ENCODE data around the gene TECPR2. TPM values are rescaled to one million over a fixed set of nuclear protein-coding genes. Genes with fewer than 3 reads are reported as not detected.

TECPR2 gene
- total RNA-seq, 1 experiment from 2014 or later, result 12.2 TPM

DNA sequence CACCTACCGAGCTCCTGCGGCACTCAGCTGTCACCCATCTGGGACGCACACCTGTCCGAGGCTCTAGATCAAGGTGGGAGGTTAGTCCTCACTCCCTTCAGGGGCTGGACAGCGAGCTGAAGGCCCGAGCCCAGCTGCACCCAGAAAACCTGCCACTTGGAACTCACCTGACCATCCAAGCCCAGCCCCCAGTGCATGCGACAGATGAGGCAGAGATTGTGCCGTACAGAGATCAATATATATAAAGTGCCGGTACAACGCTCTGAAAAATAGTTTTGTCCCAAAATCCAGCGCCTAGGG is 143.8 kb downstream of the TECPR2 start:
- Histone ChIP-seq H3K27ac (ENCODE audit: low read depth, low read length) (no peak overlapping the region), H2AFZ (ENCODE audit: low read depth, low read length, poor library complexity, severe bottlenecking) (no peak overlapping the region), H3K9ac (ENCODE audit: low read length) (no peak overlapping the region), H3K9me3 (ENCODE audit: control insufficient read depth in 1 of 2, insufficient read depth in 1 of 2, low read depth in 1 of 2, low read length in 2 of 2) (no peaks in the 10 kb centered on the region), H4K20me1 (ENCODE audit: insufficient read depth) (no peaks in the 10 kb centered on the region), H3K27me3 (ENCODE audit: insufficient read depth, low read length) (no peaks in the 10 kb centered on the region), H3K36me3 (ENCODE audit: control insufficient read depth in 1 of 2, insufficient read depth in 2 of 2, low read length in 2 of 2) (no peaks in the 10 kb centered on the region), H3K4me2 (ENCODE audit: low read length) (no peak overlapping the region), H3K79me2 (ENCODE audit: insufficient read depth, low read length) (peaks cover 6% of the 10 kb centered on the region; the same call in 1 of the 2 replicates), H3K4me1 (ENCODE audit: control insufficient read depth in 1 of 2, insufficient read depth in 2 of 2, low read length in 2 of 2) (peaks cover 20 to 29% of the 10 kb centered on the region in 2 experiments), H3K4me3 (replicated peaks in 1 of 2; ENCODE audit: low read depth in 1 of 2, low read length in 2 of 2) (no peak overlapping the region), H3K9me2 (ENCODE audit: insufficient read depth) (no peaks in the 10 kb centered on the region)
- no TSS peak for BruUV-seq (replicated peaks)
- ATAC-seq (no peak), DNase-seq (ENCODE audit: low read depth, low spot score) (no peak)
- CTCF ChIA-PET, result no interaction called here
- RAD21 ChIA-PET (ENCODE audit: low non-redundant PET in 1 of 2, low total read pairs in 2 of 2, uncharacterized antibody in 2 of 2, unreplicated experiment in 2 of 2), result no interaction called here
- POLR2A ChIA-PET, result no interaction called here
- intact Hi-C loops (cut with micrococcal nuclease), result no loop called here
- TF ChIP-seq YY1 (IDR thresholded peaks at IDR 0.05; ENCODE audit: extremely low read depth, insufficient replicate concordance, low read depth, low read length), result no peak
- TF ChIP-seq, protein P1, sequence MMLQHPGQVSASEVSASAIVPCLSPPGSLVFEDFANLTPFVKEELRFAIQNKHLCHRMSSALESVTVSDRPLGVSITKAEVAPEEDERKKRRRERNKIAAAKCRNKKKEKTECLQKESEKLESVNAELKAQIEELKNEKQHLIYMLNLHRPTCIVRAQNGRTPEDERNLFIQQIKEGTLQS (IDR thresholded peaks at IDR 0.05), result no peak
- no peak for TF ChIP-seq TCF7L2 (IDR thresholded peaks at IDR 0.05; ENCODE audit: borderline replicate concordance, extremely low read depth, insufficient read depth, insufficient read length)
- TF ChIP-seq SRF (IDR thresholded peaks at IDR 0.05; ENCODE audit: low read depth), result no peak
- TF ChIP-seq ELF1 (IDR thresholded peaks at IDR 0.05; ENCODE audit: borderline replicate concordance, low read depth), result no peak
- no peak for TF ChIP-seq POLR2A (IDR thresholded peaks at IDR 0.05; ENCODE audit: borderline replicate concordance, extremely low read depth, insufficient read depth, insufficient read length)
- TF ChIP-seq SP1 (IDR thresholded peaks at IDR 0.05; ENCODE audit: low read depth), result no peak
- TF ChIP-seq, protein P2, sequence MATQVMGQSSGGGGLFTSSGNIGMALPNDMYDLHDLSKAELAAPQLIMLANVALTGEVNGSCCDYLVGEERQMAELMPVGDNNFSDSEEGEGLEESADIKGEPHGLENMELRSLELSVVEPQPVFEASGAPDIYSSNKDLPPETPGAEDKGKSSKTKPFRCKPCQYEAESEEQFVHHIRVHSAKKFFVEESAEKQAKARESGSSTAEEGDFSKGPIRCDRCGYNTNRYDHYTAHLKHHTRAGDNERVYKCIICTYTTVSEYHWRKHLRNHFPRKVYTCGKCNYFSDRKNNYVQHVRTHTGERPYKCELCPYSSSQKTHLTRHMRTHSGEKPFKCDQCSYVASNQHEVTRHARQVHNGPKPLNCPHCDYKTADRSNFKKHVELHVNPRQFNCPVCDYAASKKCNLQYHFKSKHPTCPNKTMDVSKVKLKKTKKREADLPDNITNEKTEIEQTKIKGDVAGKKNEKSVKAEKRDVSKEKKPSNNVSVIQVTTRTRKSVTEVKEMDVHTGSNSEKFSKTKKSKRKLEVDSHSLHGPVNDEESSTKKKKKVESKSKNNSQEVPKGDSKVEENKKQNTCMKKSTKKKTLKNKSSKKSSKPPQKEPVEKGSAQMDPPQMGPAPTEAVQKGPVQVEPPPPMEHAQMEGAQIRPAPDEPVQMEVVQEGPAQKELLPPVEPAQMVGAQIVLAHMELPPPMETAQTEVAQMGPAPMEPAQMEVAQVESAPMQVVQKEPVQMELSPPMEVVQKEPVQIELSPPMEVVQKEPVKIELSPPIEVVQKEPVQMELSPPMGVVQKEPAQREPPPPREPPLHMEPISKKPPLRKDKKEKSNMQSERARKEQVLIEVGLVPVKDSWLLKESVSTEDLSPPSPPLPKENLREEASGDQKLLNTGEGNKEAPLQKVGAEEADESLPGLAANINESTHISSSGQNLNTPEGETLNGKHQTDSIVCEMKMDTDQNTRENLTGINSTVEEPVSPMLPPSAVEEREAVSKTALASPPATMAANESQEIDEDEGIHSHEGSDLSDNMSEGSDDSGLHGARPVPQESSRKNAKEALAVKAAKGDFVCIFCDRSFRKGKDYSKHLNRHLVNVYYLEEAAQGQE (IDR thresholded peaks at IDR 0.05; ENCODE audit: low read depth), result no peak
- TF ChIP-seq FOSL1 (IDR thresholded peaks at IDR 0.05; ENCODE audit: low read depth), result no peak
- TF ChIP-seq, protein P3, sequence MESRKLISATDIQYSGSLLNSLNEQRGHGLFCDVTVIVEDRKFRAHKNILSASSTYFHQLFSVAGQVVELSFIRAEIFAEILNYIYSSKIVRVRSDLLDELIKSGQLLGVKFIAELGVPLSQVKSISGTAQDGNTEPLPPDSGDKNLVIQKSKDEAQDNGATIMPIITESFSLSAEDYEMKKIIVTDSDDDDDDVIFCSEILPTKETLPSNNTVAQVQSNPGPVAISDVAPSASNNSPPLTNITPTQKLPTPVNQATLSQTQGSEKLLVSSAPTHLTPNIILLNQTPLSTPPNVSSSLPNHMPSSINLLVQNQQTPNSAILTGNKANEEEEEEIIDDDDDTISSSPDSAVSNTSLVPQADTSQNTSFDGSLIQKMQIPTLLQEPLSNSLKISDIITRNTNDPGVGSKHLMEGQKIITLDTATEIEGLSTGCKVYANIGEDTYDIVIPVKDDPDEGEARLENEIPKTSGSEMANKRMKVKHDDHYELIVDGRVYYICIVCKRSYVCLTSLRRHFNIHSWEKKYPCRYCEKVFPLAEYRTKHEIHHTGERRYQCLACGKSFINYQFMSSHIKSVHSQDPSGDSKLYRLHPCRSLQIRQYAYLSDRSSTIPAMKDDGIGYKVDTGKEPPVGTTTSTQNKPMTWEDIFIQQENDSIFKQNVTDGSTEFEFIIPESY (IDR thresholded peaks at IDR 0.05; ENCODE audit: extremely low read depth, insufficient replicate concordance, low read length), result no peak
- TF ChIP-seq SIN3A (IDR thresholded peaks at IDR 0.05; ENCODE audit: low read depth), result no peak
- TF ChIP-seq JUND (IDR thresholded peaks at IDR 0.05), result no peak
